Keratinocyte (primary cell): ENCODE results near the gene PDK2. TPM values are rescaled to one million over a fixed set of nuclear protein-coding genes. Genes with fewer than 3 reads are reported as not detected.
A peak's percentile ranks its signal among the peaks of the same experiment; 100 is the strongest.

ENCODE experiments used
- DNase-seq: peaks from one replicate; pipeline ENCODE4 v3.0.0-alpha.2; 2011; ENCODE audit warnings: low read depth, missing footprints, low spot score
- FAIRE-seq: peaks from 2 replicates; lab custom pipeline; 2011; peaks lifted over from hg19 to GRCh38; lab: Jason Lieb, UNC
- H2AFZ ChIP-seq: 2 replicates; pipeline ENCODE4 v1.6.0; 2012; ENCODE audit warnings: low read length, control low read depth, inconsistent platforms; ENCODE audit not compliant: control insufficient read depth
- H3K27ac ChIP-seq: 2 replicates; pipeline ENCODE4 v1.5.1; 2011; ENCODE audit warnings: low read length; ENCODE audit not compliant: control insufficient read depth, insufficient read depth
- H3K27me3 ChIP-seq: 3 replicates; pipeline ENCODE4 v1.6.0; 2011; ENCODE audit warnings: low read length; ENCODE audit not compliant: control insufficient read depth, insufficient read depth; ENCODE audit errors: extremely low read depth
- H3K36me3 ChIP-seq, 2 experiments: 2 replicates in 1 of 2; 3 replicates in 1 of 2; pipeline ENCODE4 v1.5.1; 2011; ENCODE audit warnings: low read length in 2 of 2, mild to moderate bottlenecking in 1 of 2; ENCODE audit not compliant: control insufficient read depth in 2 of 2, insufficient read depth in 2 of 2; ENCODE audit errors: extremely low read depth in 1 of 2
- H3K4me1 ChIP-seq: 3 replicates; pipeline ENCODE4 v1.5.1; 2011; ENCODE audit warnings: low read length; ENCODE audit not compliant: control insufficient read depth, insufficient read depth; ENCODE audit errors: extremely low read depth
- H3K4me2 ChIP-seq: 3 replicates; pipeline ENCODE4 v1.6.0; 2011; ENCODE audit warnings: low read depth, low read length; ENCODE audit not compliant: control insufficient read depth, insufficient read depth; ENCODE audit errors: extremely low read depth
- H3K4me3 ChIP-seq, 3 experiments: fragments of 200-600 bp in 1 of 3; sonication (generic) in 1 of 3; 2 replicates in 2 of 3; 3 replicates in 1 of 3; pipeline ENCODE4 v1.5.1; 2011 to 2016; ENCODE audit warnings: low read length in 3 of 3, mild to moderate bottlenecking in 3 of 3, control low read depth in 2 of 3, inconsistent platforms in 1 of 3, low read depth in 1 of 3, mixed read lengths in 1 of 3, mixed run types in 1 of 3, moderate library complexity in 1 of 3; ENCODE audit not compliant: control insufficient read depth in 2 of 3, insufficient read depth in 2 of 3; ENCODE audit errors: extremely low read depth in 1 of 3
- H3K79me2 ChIP-seq: 2 replicates; pipeline ENCODE4 v1.6.0; 2012; ENCODE audit warnings: low read length; ENCODE audit not compliant: control insufficient read depth, insufficient read depth
- H3K9ac ChIP-seq: 3 replicates; pipeline ENCODE4 v1.6.0; 2011; ENCODE audit warnings: low read length; ENCODE audit not compliant: control insufficient read depth, insufficient read depth; ENCODE audit errors: extremely low read depth
- H3K9me1 ChIP-seq: 3 replicates; pipeline ENCODE4 v1.6.0; 2011; ENCODE audit warnings: low read length; ENCODE audit not compliant: control insufficient read depth, insufficient read depth; ENCODE audit errors: extremely low read depth
- H3K9me3 ChIP-seq: 2 replicates; pipeline ENCODE4 v1.5.1; 2012; ENCODE audit warnings: low read depth, low read length; ENCODE audit not compliant: control insufficient read depth
- H4K20me1 ChIP-seq: 3 replicates; pipeline ENCODE4 v1.6.0; 2011; ENCODE audit warnings: low read length; ENCODE audit not compliant: control insufficient read depth, insufficient read depth; ENCODE audit errors: extremely low read depth
- EZH2 ChIP-seq: IDR thresholded peaks from one replicate; pipeline ENCODE4 v1.6.1; 2012; ENCODE audit warnings: inconsistent platforms, mild to moderate bottlenecking, low read length, moderate library complexity
- dilution Hi-C: fragments of 300-500 bp; cut with MboI; formaldehyde crosslinking; loops from one replicate; pipeline ENCODE4 v1.7.0; 2020; ENCODE audit warnings: low sequenced_read_pairs; ENCODE audit not compliant: extremely low pct_ligation_motif_present
- polyA plus RNA-seq, 5 experiments: library from polyadenylated mRNA; depleted of rRNA in 3 of 5; stranded (reverse) in 3 of 5; stranded (forward) in 1 of 5; unstranded in 1 of 5; fragments of >200 nt; gene quantifications; 1 replicate in 1 of 5; 2 replicates in 3 of 5; 3 replicates in 1 of 5; pipeline versions ENCODE4 v1.2.1 to v1.2.3, GENCODE V29; 2011 to 2012; ENCODE audit warnings: missing spikeins in 2 of 5, low read depth in 1 of 5, low replicate concordance in 1 of 5
- TF ChIP-seq, protein P1 (sequence below), 3 experiments: IDR thresholded peaks in 1 of 3; conservative IDR thresholded peaks in 1 of 3; optimal IDR thresholded peaks in 1 of 3; 2 replicates in 2 of 3; 3 replicates in 1 of 3; pipeline versions ENCODE3 to v1.5.1; 2011; ENCODE audit warnings: low read length in 3 of 3, mild to moderate bottlenecking in 3 of 3, moderate library complexity in 2 of 3, control low read depth in 1 of 3, inconsistent platforms in 1 of 3; ENCODE audit not compliant: insufficient read depth in 2 of 3; ENCODE audit errors: extremely low read depth in 1 of 3

The PDK2 gene
- polyA plus RNA-seq, 1 donor (not counting 4 experiments of a cell fraction or from before 2014, with no cell fraction given) = 7.5 TPM

DNA sequence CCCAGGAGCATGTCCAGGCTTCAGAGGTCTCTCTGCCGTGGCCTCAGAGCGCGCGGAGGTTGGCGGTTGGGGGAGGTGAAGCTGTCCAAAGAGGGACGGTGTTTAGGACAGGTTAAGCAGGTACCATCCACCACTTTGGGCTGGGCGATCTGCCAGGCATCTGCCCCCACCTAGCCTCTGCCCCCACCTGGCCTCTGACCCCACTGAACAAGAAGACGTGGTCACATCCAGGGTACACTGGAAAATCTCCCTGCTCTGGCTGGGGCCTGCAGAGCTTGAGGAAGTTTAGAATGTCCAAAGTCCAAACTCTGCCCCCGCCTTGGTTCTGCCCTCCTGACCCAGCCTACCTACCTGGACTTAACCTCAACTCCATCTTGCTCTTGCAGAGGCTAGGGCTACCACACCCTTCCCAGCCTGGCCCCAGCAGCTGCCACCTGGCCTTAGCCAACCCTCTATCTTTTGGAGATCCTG lies 37.6 kb upstream of the PDK2 start:
- Histone ChIP-seq H3K27ac (peak overlapping the region; percentile 91), H2AFZ (no peak overlapping the region), H3K36me3 (peaks cover 19 to 39% of the 10 kb centered on the region in 2 experiments), H3K9me1 (peaks cover 3% of the 10 kb centered on the region), H3K4me3 (peak overlapping the region; percentile 82 to 97 (median 86)), H4K20me1 (peaks cover 4% of the 10 kb centered on the region), H3K79me2 (peaks cover 55% of the 10 kb centered on the region), H3K4me1 (peaks cover 64% of the 10 kb centered on the region), H3K9ac (peak overlapping the region; percentile 94), H3K4me2 (peak overlapping the region; percentile 90), H3K27me3 (no peaks in the 10 kb centered on the region), H3K9me3 (no peaks in the 10 kb centered on the region)
- no peak for DNase-seq
- no peak for TF ChIP-seq EZH2
- TF ChIP-seq, protein P1, sequence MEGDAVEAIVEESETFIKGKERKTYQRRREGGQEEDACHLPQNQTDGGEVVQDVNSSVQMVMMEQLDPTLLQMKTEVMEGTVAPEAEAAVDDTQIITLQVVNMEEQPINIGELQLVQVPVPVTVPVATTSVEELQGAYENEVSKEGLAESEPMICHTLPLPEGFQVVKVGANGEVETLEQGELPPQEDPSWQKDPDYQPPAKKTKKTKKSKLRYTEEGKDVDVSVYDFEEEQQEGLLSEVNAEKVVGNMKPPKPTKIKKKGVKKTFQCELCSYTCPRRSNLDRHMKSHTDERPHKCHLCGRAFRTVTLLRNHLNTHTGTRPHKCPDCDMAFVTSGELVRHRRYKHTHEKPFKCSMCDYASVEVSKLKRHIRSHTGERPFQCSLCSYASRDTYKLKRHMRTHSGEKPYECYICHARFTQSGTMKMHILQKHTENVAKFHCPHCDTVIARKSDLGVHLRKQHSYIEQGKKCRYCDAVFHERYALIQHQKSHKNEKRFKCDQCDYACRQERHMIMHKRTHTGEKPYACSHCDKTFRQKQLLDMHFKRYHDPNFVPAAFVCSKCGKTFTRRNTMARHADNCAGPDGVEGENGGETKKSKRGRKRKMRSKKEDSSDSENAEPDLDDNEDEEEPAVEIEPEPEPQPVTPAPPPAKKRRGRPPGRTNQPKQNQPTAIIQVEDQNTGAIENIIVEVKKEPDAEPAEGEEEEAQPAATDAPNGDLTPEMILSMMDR (optimal IDR thresholded peaks at IDR 0.05 in 1 of 3, IDR thresholded peaks at IDR 0.05 in 1 of 3, conservative IDR thresholded peaks at IDR 0.05 in 1 of 3; ENCODE audit: extremely low read depth in 1 of 3, insufficient read depth in 2 of 3, low read length in 3 of 3) = no peak
- FAIRE-seq = no peak
- dilution Hi-C loops = no loop called here

DNA sequence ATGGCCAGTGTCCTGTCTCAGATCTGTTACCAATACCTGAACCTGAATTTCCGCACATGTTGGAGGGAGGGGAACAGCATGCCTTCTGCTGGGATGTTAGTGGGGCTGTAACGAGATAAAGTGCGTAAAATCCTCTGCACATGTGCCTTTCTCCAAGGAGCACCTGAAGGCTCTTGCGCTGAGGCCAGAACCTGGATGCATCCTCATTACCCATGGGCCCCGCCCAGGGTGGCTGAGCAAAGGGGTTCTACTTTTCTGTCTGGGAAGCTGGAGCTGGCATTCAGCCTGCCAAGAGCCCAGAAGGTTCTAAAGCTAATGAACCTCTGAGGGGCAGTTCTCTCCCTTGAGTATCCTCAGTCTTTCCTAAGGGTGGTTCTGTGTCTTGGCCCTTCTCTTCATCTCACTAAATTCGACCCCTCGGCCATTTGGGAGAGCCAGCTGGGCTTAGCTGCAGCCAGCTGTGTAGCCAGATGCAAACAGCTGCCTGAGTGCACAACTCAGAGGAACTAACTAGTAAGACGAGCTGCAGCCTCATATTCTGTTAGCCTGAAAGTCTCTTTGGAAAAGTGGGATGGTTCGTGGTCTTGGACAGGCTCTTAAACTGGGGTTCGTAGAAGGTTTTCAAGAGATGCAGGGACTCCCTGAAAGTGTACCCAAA lies 36.7 kb upstream of the PDK2 start:
- Histone ChIP-seq H3K79me2 (peaks cover 64% of the 10 kb centered on the region), H3K9me3 (no peaks in the 10 kb centered on the region), H3K27me3 (no peaks in the 10 kb centered on the region), H3K9ac (peak overlapping the region; percentile 94), H3K4me3 (peak overlapping the region; percentile 82 to 97 (median 86)), H3K4me1 (peaks cover 64% of the 10 kb centered on the region), H3K4me2 (peak overlapping the region; percentile 90), H3K27ac (peak overlapping the region; percentile 91), H2AFZ (no peak overlapping the region), H3K9me1 (no peaks in the 10 kb centered on the region), H4K20me1 (peaks cover 4% of the 10 kb centered on the region), H3K36me3 (peaks cover 21 to 45% of the 10 kb centered on the region in 2 experiments)
- FAIRE-seq (peak; percentile 60), DNase-seq (no peak)
- TF ChIP-seq EZH2 = no peak
- TF ChIP-seq, protein P1 (optimal IDR thresholded peaks at IDR 0.05 in 1 of 3, IDR thresholded peaks at IDR 0.05 in 1 of 3, conservative IDR thresholded peaks at IDR 0.05 in 1 of 3; ENCODE audit: extremely low read depth in 1 of 3, insufficient read depth in 2 of 3, low read length in 3 of 3) = no peak
- dilution Hi-C loops = no loop called here
